GM12891 (cell line): Measurements from ENCODE around the gene ASB2.

Experiments
- DNase-seq: peaks from one replicate; pipeline ENCODE4 v3.0.0; 2011; ENCODE audit warnings: low spot score; ENCODE audit not compliant: insufficient read length
- FAIRE-seq: peaks from 2 replicates; lab custom pipeline; 2011; peaks lifted over from hg19 to GRCh38; lab: Jason Lieb, UNC
- PAX5 ChIP-seq: IDR thresholded peaks from 2 replicates; pipeline ENCODE4 v1.6.1; 2011; ENCODE audit warnings: low read length, moderate library complexity, mild to moderate bottlenecking; ENCODE audit not compliant: insufficient read depth, severe bottlenecking
- POLR2A ChIP-seq: IDR thresholded peaks from 2 replicates; pipeline ENCODE4 v1.6.1; 2011; ENCODE audit warnings: low read depth, low read length, control low read depth
- POLR2AphosphoS5 ChIP-seq: IDR thresholded peaks from 2 replicates; pipeline ENCODE4 v1.6.1; 2011; ENCODE audit warnings: low read depth, low read length, control low read depth
- POU2F2 ChIP-seq: IDR thresholded peaks from 2 replicates; pipeline ENCODE4 v1.6.1; 2011; ENCODE audit warnings: low read depth, mild to moderate bottlenecking, control low read depth, low read length, moderate library complexity
- SPI1 ChIP-seq: IDR thresholded peaks from 2 replicates; pipeline ENCODE4 v1.6.1; 2011; ENCODE audit warnings: low read depth, low read length, control low read depth
- TAF1 ChIP-seq: IDR thresholded peaks from 2 replicates; pipeline ENCODE4 v1.6.1; 2011; ENCODE audit warnings: low read depth, low read length, control low read depth

Gene ASB2

GRCh38 chr14:93945070-93945399, 31.3 kb downstream of the ASB2 start:
- DNase-seq (no peak), FAIRE-seq (no peak)
- no peak for TF ChIP-seq PAX5
- no peak for TF ChIP-seq SPI1
- no peak for TF ChIP-seq POLR2A
- TF ChIP-seq POLR2AphosphoS5: no peak
- no peak for TF ChIP-seq POU2F2
- no peak for TF ChIP-seq TAF1

- no peak for DNase-seq
- FAIRE-seq: no peak
- TF ChIP-seq PAX5: no peak
- no peak for TF ChIP-seq POU2F2
- no peak for TF ChIP-seq POLR2A
- no peak for TF ChIP-seq POLR2AphosphoS5
- TF ChIP-seq SPI1: no peak
- no peak for TF ChIP-seq TAF1
Observed at GRCh38 chr14:93944348-93945069, 31.9 kb downstream of the ASB2 start.

GRCh38 chr14:93943930-93944329, 32.4 kb downstream of the ASB2 start:
- FAIRE-seq (no peak), DNase-seq (no peak)
- TF ChIP-seq SPI1 (no peak), TAF1 (no peak), POLR2AphosphoS5 (no peak), POU2F2 (no peak), POLR2A (no peak), PAX5 (no peak)

- DNase-seq (no peak), FAIRE-seq (no peak)
Observed at GRCh38 chr14:93943052-93943451, 33.3 kb downstream of the ASB2 start.

GRCh38 chr14:93941293-93941910, 35.0 kb downstream of the ASB2 start:
- no peak for DNase-seq
- FAIRE-seq: no peak
- TF ChIP-seq PAX5 (no peak), SPI1 (no peak), TAF1 (no peak), POLR2AphosphoS5 (no peak), POLR2A (no peak), POU2F2 (no peak)

More at GRCh38 chr14:93943052-93943451, 33.3 kb downstream of the ASB2 start:
- TF ChIP-seq TAF1 (no peak), SPI1 (no peak), PAX5 (no peak), POU2F2 (no peak), POLR2AphosphoS5 (no peak), POLR2A (no peak)

- no peak for FAIRE-seq
- TF ChIP-seq TAF1 (no peak), POU2F2 (no peak), POLR2A (no peak), PAX5 (no peak), SPI1 (no peak), POLR2AphosphoS5 (no peak)
- no peak for DNase-seq
Observed at GRCh38 chr14:93940437-93940836, 35.9 kb downstream of the ASB2 start.

GRCh38 chr14:93939304-93940229, 36.8 kb downstream of the ASB2 start:
- FAIRE-seq (peak; percentile 94), DNase-seq (peak; percentile 91)
- no peak for TF ChIP-seq SPI1
- TF ChIP-seq PAX5: peak; percentile 61
- TF ChIP-seq POLR2AphosphoS5: no peak

- no peak for FAIRE-seq
- DNase-seq: no peak
- TF ChIP-seq PAX5 (no peak), POU2F2 (no peak), TAF1 (no peak), POLR2A (no peak), POLR2AphosphoS5 (no peak), SPI1 (no peak)
Observed at GRCh38 chr14:93938751-93939303, 37.5 kb downstream of the ASB2 start.

- FAIRE-seq (no peak), DNase-seq (no peak)
- TF ChIP-seq TAF1: no peak
- TF ChIP-seq SPI1: no peak
Observed at GRCh38 chr14:93937519-93937918, 38.9 kb downstream of the ASB2 start.
